DOHH2 (cell line): ENCODE results near the gene GALNT7.

Source experiments
- CTCF ChIP-seq: fragments of 200-600 bp; sonication (generic); IDR thresholded peaks from one replicate; pipeline ENCODE4 v1.5.1; 2014; ENCODE audit warnings: antibody characterized with exemption, mild to moderate bottlenecking, low read depth, low read length; ENCODE audit not compliant: poor library complexity, severe bottlenecking
- EZH2phosphoT487 ChIP-seq: fragments of 200-600 bp; sonication (generic); IDR thresholded peaks from 2 replicates; pipeline ENCODE4 v1.6.1; 2017; ENCODE audit warnings: borderline replicate concordance, mild to moderate bottlenecking, antibody characterized with exemption, low read length, moderate library complexity, mixed read lengths

DNA sequence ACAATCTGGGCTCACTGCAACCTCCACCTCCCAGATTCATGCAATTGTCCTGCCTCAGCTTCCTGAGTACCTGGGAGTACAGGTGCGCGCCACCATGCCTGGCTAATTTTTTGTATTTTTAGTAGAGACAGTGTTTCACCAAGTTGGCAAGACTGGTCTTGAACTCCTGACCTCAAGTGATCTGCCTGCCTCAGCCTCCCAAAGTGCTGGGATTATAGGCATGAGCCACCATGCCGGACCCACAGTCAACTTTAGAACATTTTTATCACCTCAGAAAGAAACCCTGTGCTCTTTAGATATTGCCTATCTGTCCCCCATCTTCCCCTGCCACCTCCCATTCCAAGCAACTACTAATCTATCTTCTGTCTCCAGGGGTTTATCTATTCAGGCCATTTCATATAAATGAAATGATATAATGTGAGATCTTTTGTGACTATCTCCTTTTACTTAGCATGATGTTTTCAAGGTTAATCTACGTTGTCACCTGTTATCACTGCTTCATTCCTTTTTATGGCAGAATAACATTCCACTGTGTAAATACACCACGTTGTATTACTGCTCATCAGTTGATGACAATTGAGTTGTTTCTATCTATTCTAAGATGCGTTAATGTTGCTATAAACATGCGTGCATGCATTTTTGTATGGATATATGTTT, 44.3 kb upstream of the GALNT7 start:
- TF ChIP-seq CTCF (no peak), EZH2phosphoT487 (no peak)
